ENCODE results near the gene CXCR6.

The CXCR6 gene

GRCh38 chr3:45997942-45998341 is 54.7 kb downstream of the CXCR6 start:
- H3K4me3 ChIP-seq (ENCODE audit: low read depth, low read length) = no peak overlapping the region
- no peak for DNase-seq (ENCODE audit: low read depth)
- TF ChIP-seq, protein P1, sequence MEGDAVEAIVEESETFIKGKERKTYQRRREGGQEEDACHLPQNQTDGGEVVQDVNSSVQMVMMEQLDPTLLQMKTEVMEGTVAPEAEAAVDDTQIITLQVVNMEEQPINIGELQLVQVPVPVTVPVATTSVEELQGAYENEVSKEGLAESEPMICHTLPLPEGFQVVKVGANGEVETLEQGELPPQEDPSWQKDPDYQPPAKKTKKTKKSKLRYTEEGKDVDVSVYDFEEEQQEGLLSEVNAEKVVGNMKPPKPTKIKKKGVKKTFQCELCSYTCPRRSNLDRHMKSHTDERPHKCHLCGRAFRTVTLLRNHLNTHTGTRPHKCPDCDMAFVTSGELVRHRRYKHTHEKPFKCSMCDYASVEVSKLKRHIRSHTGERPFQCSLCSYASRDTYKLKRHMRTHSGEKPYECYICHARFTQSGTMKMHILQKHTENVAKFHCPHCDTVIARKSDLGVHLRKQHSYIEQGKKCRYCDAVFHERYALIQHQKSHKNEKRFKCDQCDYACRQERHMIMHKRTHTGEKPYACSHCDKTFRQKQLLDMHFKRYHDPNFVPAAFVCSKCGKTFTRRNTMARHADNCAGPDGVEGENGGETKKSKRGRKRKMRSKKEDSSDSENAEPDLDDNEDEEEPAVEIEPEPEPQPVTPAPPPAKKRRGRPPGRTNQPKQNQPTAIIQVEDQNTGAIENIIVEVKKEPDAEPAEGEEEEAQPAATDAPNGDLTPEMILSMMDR (IDR thresholded peaks at IDR 0.05; ENCODE audit: control insufficient read depth, extremely low read depth, insufficient read depth) = no peak

Measured in LNCaP clone FGC (cell line).